HCT116 (cell line): ENCODE data around the gene TSC1. TPM values are rescaled to one million over a fixed set of nuclear protein-coding genes. Genes with fewer than 3 reads are reported as not detected.

Experiments used
- ATAC-seq: fragments of 200-7000 bp; cut with Tn5 transposase; 2 replicates; pipeline ENCODE4 v1.9.1; 2020; ENCODE audit warnings: mild to moderate bottlenecking, moderate library complexity
- BruUV-seq: library from RNA; stranded (reverse); fragments of 400-500 nt; replicated peaks from 2 replicates; lab custom pipeline; 2021; lab: Mats Ljungman, UMichigan
- CTCF ChIA-PET: fragments of 300-600 bp; sonication (Branson Sonifier 250); formaldehyde crosslinking; loops from one replicate; lab custom pipeline; 2021; ENCODE audit warnings: antibody characterized with exemption; lab: Charles Lee
- POLR2A ChIA-PET: fragments of 300-600, 350-600 bp; sonication (Branson Sonifier 250); formaldehyde crosslinking; loops from one replicate; lab custom pipeline; 2021; ENCODE audit warnings: antibody characterized with exemption; lab: Charles Lee
- RAD21 ChIA-PET, 2 experiments: fragments of 300-600 bp; sonication (Branson Sonifier 250); formaldehyde crosslinking; loops; one replicate each; lab custom pipeline; 2023; ENCODE audit warnings: low total read pairs in 2 of 2; ENCODE audit not compliant: uncharacterized antibody in 2 of 2, unreplicated experiment in 2 of 2, low non-redundant PET in 1 of 2; lab: Charles Lee
- DNase-seq: peaks from one replicate; pipeline ENCODE4 v3.0.0-alpha.2; 2010; ENCODE audit warnings: low read depth, low spot score
- H2AFZ ChIP-seq: fragments of 200-600 bp; shearing (Covaris generic), sonication (generic); 2 replicates; pipeline ENCODE4 v1.6.1; 2017; ENCODE audit warnings: low read depth, mixed run types, mixed read lengths, antibody characterized with exemption, low read length; ENCODE audit not compliant: poor library complexity, severe bottlenecking
- H3K27ac ChIP-seq: 2 replicates; pipeline ENCODE4 v1.5.1; 2012; ENCODE audit warnings: low read depth, low read length
- H3K27me3 ChIP-seq: fragments of 200-600 bp; sonication (generic); 2 replicates; pipeline ENCODE4 v1.6.1; 2016; ENCODE audit warnings: mixed run types, low read length, mixed read lengths; ENCODE audit not compliant: insufficient read depth
- H3K36me3 ChIP-seq, 2 experiments: fragments of 200-500 bp in 1 of 2; fragments of 200-600 bp in 1 of 2; sonication (Bioruptor generic) in 1 of 2; sonication (generic) in 1 of 2; 2 replicates each; pipeline versions ENCODE4 v1.5.1 to v1.6.1; 2014 to 2016; ENCODE audit warnings: low read length in 2 of 2, inconsistent platforms in 1 of 2, mixed read lengths in 1 of 2, mixed run types in 1 of 2; ENCODE audit not compliant: insufficient read depth in 2 of 2, control insufficient read depth in 1 of 2
- H3K4me1 ChIP-seq, 2 experiments: fragments of 200-600 bp in 1 of 2; sonication (generic) in 1 of 2; 2 replicates each; pipeline versions ENCODE4 v1.5.1 to v1.6.1; 2012 to 2017; ENCODE audit warnings: low read length in 2 of 2, inconsistent platforms in 1 of 2, mild to moderate bottlenecking in 1 of 2, mixed read lengths in 1 of 2, mixed run types in 1 of 2, moderate library complexity in 1 of 2; ENCODE audit not compliant: insufficient read depth in 2 of 2, control insufficient read depth in 1 of 2
- H3K4me2 ChIP-seq: fragments of 200-600 bp; sonication (generic); 2 replicates; pipeline ENCODE4 v1.6.1; 2017; ENCODE audit warnings: mixed run types, low read length, mixed read lengths
- H3K4me3 ChIP-seq, 2 experiments: fragments of 200-600 bp in 1 of 2; sonication (generic) in 1 of 2; replicated peaks in 1 of 2; 2 replicates each; pipeline ENCODE4 v1.5.1; 2011 to 2016; ENCODE audit warnings: low read length in 2 of 2, control low read depth in 1 of 2, low read depth in 1 of 2, mild to moderate bottlenecking in 1 of 2, mixed read lengths in 1 of 2, mixed run types in 1 of 2
- H3K79me2 ChIP-seq: fragments of 200-600 bp; sonication (generic); 2 replicates; pipeline ENCODE4 v1.6.1; 2017; ENCODE audit warnings: mild to moderate bottlenecking, mixed run types, low read length, moderate library complexity, mixed read lengths; ENCODE audit not compliant: insufficient read depth
- H3K9ac ChIP-seq: fragments of 200-600 bp; sonication (generic); 2 replicates; pipeline ENCODE4 v1.6.1; 2016; ENCODE audit warnings: low read length, mixed read lengths
- H3K9me2 ChIP-seq: fragments of 200-600 bp; sonication (generic), shearing (Covaris generic); 2 replicates; pipeline ENCODE4 v1.6.1; 2017; ENCODE audit warnings: mixed run types, mild to moderate bottlenecking, moderate library complexity; ENCODE audit not compliant: insufficient read depth
- H3K9me3 ChIP-seq, 2 experiments: fragments of 200-500 bp in 1 of 2; fragments of 200-600 bp in 1 of 2; sonication (Bioruptor generic) in 1 of 2; sonication (generic) in 1 of 2; 2 replicates each; pipeline ENCODE4 v1.6.1; 2014 to 2017; ENCODE audit warnings: low read length in 2 of 2, mixed read lengths in 2 of 2, inconsistent platforms in 1 of 2, low read depth in 1 of 2, mild to moderate bottlenecking in 1 of 2, mixed run types in 1 of 2, moderate library complexity in 1 of 2; ENCODE audit not compliant: control insufficient read depth in 1 of 2, insufficient read depth in 1 of 2
- H4K20me1 ChIP-seq: fragments of 200-600 bp; sonication (generic), shearing (Covaris generic); 2 replicates; pipeline ENCODE4 v1.6.1; 2017; ENCODE audit warnings: mixed run types, mild to moderate bottlenecking, moderate library complexity; ENCODE audit not compliant: insufficient read depth
- ATF3 ChIP-seq: IDR thresholded peaks from 2 replicates; pipeline ENCODE4 v1.6.1; 2012
- CEBPB ChIP-seq: IDR thresholded peaks from 2 replicates; pipeline ENCODE4 v1.6.1; 2012; ENCODE audit warnings: low read depth
- EGR1 ChIP-seq: IDR thresholded peaks from 2 replicates; pipeline ENCODE4 v1.6.1; 2012; ENCODE audit warnings: low read depth
- EZH2 ChIP-seq: fragments of 200-600 bp; sonication (generic); IDR thresholded peaks from 2 replicates; pipeline ENCODE4 v1.6.1; 2017; ENCODE audit warnings: antibody characterized with exemption, mixed run types
- FOSL1 ChIP-seq: IDR thresholded peaks from 2 replicates; pipeline ENCODE4 v1.6.1; 2012; ENCODE audit warnings: low read depth
- POLR2A ChIP-seq: IDR thresholded peaks from 2 replicates; pipeline ENCODE4 v1.7.0; 2011; ENCODE audit warnings: borderline replicate concordance; ENCODE audit not compliant: insufficient read depth, insufficient read length; ENCODE audit errors: extremely low read depth
- SIN3A ChIP-seq: IDR thresholded peaks from 2 replicates; pipeline ENCODE4 v1.6.1; 2012; ENCODE audit warnings: low read depth
- ZFX ChIP-seq: fragments of 450-650 bp; IDR thresholded peaks from 2 replicates; pipeline ENCODE4 v1.6.1; 2017
- ZNF274 ChIP-seq: fragments of 200-500 bp; sonication (Bioruptor generic); IDR thresholded peaks from 2 replicates; pipeline ENCODE4 v1.6.1; 2014; ENCODE audit warnings: mild to moderate bottlenecking, low read depth, low read length, inconsistent platforms
- intact Hi-C: fragments of 100-400 bp; cut with micrococcal nuclease; formaldehyde crosslinking; loops from 2 replicates; pipeline ENCODE4 v1.10.0; 2022
- total RNA-seq: library from RNA; stranded (reverse); gene quantifications from one replicate; pipeline ENCODE4 v1.2.1, GENCODE V29; 2021; ENCODE audit not compliant: unreplicated experiment

Gene TSC1
- total RNA-seq, 1 experiment from 2014 or later, result 34.5 TPM

DNA sequence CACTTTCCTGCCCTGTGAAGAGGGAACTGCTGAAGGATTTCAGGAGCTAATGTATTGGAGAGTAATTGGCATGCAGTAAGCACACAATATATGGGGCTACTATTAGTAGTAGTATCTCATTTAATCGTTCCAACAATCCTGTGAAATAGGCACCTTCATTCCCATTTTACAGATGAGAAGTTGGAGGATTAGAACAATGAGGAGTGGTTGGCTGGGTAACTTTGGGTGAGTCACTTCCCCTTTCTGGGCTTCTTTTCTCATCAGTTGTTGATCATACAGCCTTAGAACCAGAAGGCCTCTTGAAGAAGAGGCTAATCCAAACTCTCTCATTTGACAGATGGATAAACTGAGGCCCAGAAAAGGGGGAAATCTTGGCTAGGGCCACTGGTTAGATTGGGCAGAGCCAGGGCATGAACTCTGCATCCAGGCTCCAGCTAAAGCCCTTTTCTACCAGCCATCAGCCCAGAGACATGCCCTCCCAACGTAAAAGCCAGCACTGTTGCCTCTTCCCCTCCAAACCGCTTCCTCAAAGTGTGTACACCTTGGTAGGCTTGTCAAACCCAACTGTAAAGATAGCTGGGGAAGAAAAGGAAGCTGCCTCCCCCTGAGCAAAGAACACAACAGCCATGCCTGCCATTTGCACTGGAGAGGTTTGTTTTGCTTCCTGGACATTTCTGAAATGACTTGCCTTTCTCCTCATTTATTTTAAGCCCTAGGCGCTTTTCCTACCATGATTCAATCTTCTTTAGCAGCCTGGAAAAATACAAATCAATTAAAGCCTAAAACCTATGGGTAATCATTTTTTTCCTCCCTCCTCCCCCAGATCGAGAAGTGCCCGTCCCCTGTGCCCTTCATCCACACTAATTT lies 64.7 kb downstream of the TSC1 start:
- no peaks in the 10 kb centered on the region for H3K9me3 ChIP-seq
- H3K27ac ChIP-seq, result no peak overlapping the region
- TF ChIP-seq ATF3 (no peak), POLR2A (no peak), EZH2 (no peak), EGR1 (no peak), FOSL1 (no peak), SIN3A (no peak), CEBPB (no peak), ZFX (no peak), ZNF274 (no peak)
- ChIA-PET CTCF (interaction anchor here (0.7 to 1.4 kb wide), 2 partner anchors 23 to 68 kb away, joined by 4 to 6 read pairs; no protein-coding TSS in a partner anchor), RAD21 (no interaction called here), POLR2A (interaction anchor here (0.5 kb wide), 1 partner anchor 60 kb away, joined by 3 read pairs; no protein-coding TSS in a partner anchor)
- no peaks in the 10 kb centered on the region for H3K9me2 ChIP-seq
- H3K27me3 ChIP-seq, result no peaks in the 10 kb centered on the region
- H3K9ac ChIP-seq, result no peak overlapping the region
- peak overlapping the region; percentile 99 for H3K4me2 ChIP-seq
- intact Hi-C loops, result no loop called here
- H2AFZ ChIP-seq, result no peak overlapping the region
- no peaks in the 10 kb centered on the region for H3K79me2 ChIP-seq
- ATAC-seq (no peak), DNase-seq (no peak)
- no peaks in the 10 kb centered on the region for H3K36me3 ChIP-seq
- BruUV-seq, result no TSS peak
- H3K4me1 ChIP-seq, result peaks cover 7 to 28% of the 10 kb centered on the region in 2 experiments; a peak in 2 of 4 replicates
- H3K4me3 ChIP-seq, result 0 out of 4 replicates have a peak overlapping the region, but pooled peaks of 1 of the 2 experiments have one; percentile 99
- H4K20me1 ChIP-seq, result no peaks in the 10 kb centered on the region
